ENCODE results near the gene C1orf87.

- TF ChIP-seq POLR2A (IDR thresholded peaks at IDR 0.05) (no peak), CTCF (IDR thresholded peaks at IDR 0.05) (peak; percentile 84 to 92 (median 89)), EP300 (IDR thresholded peaks at IDR 0.05; ENCODE audit: low read depth) (no peak), POLR2AphosphoS5 (IDR thresholded peaks at IDR 0.05) (no peak)
Measured at GRCh38 chr1:59947047-59947938, 126.3 kb downstream of the C1orf87 start.

All from transverse colon (tissue), 4 donors.